SJSA1 (cell line): Measurements from ENCODE around the gene DDX52. TPM values are rescaled to one million over a fixed set of nuclear protein-coding genes. Genes with fewer than 3 reads are reported as not detected.
A peak's percentile ranks its signal among the peaks of the same experiment; 100 is the strongest.

Experiments used
- DNase-seq, 2 experiments: peaks; one replicate each; pipeline ENCODE4 v3.0.0-alpha.2; 2015 to 2020; ENCODE audit warnings: low spot score in 2 of 2, low read depth in 1 of 2
- H3K27ac ChIP-seq: fragments of 250-450 bp; sonication (Bioruptor Pico); 2 replicates; pipeline ENCODE4 v1.5.1; 2020; ENCODE audit warnings: mild to moderate bottlenecking, moderate library complexity
- H3K27me3 ChIP-seq: fragments of 250-450 bp; sonication (Bioruptor Pico); replicated peaks from 2 replicates; pipeline ENCODE4 v1.5.1; 2020; ENCODE audit warnings: mild to moderate bottlenecking, moderate library complexity
- H3K36me3 ChIP-seq: fragments of 250-450 bp; sonication (Bioruptor Pico); 2 replicates; pipeline ENCODE4 v1.5.1; 2020; ENCODE audit warnings: mild to moderate bottlenecking
- H3K4me1 ChIP-seq: fragments of 250-450 bp; sonication (Bioruptor Pico); replicated peaks from 2 replicates; pipeline ENCODE4 v1.6.1; 2021; ENCODE audit warnings: mild to moderate bottlenecking
- H3K4me3 ChIP-seq: fragments of 250-450 bp; sonication (Bioruptor Pico); 2 replicates; pipeline ENCODE4 v1.5.1; 2020; ENCODE audit warnings: mild to moderate bottlenecking
- H3K9me3 ChIP-seq: fragments of 250-450 bp; sonication (Bioruptor Pico); replicated peaks from 2 replicates; pipeline ENCODE4 v1.5.1; 2020; ENCODE audit warnings: mild to moderate bottlenecking
- total RNA-seq: library from RNA; depleted of rRNA; stranded (reverse); fragments of >200 nt; shearing (Covaris generic); gene quantifications from 2 replicates; pipeline ENCODE4 v1.2.3, GENCODE V29; 2014

DDX52 gene
- total RNA-seq, 1 experiment from 2014 or later = 29.5 TPM

DNA sequence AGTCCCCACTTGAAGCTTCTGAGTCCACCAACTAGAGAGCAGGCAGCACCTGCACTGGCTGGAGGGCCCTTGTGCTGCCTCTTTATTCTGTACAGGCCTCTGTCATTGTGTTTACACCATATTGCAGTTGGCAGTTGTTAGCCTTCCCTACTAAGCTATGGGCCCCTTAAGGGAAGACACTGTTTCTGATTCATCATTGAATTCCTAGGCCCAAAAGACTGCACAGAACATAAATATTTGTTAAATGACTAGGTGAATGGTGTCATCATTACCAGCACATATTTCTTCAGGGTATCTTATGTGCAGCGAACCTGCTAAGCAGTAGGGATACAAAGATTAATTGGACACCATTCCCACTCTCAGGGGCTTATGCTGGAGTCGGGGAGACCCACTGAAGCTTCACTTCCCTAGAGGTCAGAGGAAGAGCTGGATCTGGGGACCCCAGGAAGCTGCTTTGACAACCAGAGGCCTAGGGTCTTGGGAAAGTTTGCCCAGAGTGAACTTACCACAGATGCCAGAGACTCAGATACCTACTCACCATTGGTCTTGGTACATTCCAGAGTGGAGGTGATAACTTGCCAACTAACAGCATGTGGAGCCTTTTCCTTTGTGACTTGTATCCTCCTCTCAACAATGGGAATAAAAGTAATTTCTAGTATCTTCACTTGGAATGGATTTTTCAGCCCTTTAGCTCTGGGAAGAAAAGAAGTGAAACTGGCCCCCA is 28.7 kb upstream of the DDX52 start:
- Histone ChIP-seq H3K4me1 (peaks cover 59% of the 10 kb centered on the region), H3K36me3 (no peaks in the 10 kb centered on the region), H3K9me3 (no peaks in the 10 kb centered on the region), H3K27me3 (no peaks in the 10 kb centered on the region), H3K27ac (peak overlapping the region; percentile 79), H3K4me3 (no peak overlapping the region)
- DNase-seq = peak; percentile 53 to 82

DNA sequence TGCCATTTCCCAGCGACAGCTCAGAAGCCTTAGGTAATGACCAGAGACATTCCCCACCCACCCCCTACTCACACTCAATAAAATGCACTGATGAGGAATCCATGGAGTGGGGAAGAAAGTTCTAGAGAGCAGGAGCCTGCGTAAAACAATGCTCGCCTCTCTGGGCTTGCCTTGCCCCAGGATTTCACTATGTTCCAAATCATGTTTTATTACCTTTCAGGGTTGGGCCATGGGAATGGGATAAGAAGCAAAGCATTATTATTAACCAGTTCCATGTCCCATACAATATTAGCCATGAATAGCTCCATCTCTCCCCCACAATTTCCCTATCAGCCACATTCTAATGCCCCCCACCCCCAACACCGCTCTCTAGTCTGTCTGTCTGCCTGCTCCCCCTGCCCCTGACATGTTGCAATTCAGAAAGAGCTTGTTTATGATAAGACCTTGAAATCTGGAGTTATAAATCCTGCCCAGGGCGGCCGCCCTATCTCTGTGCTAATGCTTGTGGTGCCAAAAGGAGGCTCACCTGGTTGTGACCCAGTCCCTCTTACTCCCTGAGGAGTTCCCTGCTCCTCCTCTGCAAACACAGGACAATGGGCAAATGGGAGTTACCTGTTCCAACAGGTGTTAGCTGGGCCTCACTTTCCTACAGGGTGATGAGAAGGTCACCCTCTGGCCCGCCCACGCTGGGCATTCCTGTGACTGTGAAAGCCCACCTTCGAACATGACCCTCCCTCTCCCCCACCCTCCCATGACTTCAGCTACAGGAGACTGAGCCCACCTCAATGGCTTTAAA is 28.0 kb upstream of the DDX52 start:
- Histone ChIP-seq H3K36me3 (no peaks in the 10 kb centered on the region), H3K27ac (peak overlapping the region; percentile 79), H3K27me3 (no peaks in the 10 kb centered on the region), H3K4me1 (peaks cover 51% of the 10 kb centered on the region), H3K4me3 (no peak overlapping the region), H3K9me3 (no peaks in the 10 kb centered on the region)
- DNase-seq = no peak

DNA sequence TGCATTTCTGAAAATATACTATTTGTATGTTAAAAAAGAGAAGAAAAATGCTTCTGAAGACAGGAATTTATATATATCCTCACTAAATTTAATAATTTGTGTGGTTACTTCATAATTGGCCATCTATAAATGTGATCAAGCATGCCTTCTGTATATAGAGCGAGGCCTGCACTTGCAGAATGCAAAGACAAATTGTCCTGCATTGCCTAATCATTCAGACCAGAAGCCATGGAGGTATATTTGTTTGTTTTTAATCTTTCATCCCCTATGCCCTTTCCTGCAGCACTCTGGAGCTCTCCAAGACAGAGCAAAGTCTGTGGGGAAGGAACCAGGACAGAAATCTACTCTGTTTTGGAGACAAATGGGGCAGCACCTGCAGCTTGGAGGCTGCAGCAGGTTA is 23.8 kb upstream of the DDX52 start:
- H3K36me3 ChIP-seq = no peaks in the 10 kb centered on the region
- peaks cover 13% of the 10 kb centered on the region for H3K4me1 ChIP-seq
- no peak overlapping the region for H3K4me3 ChIP-seq
- H3K9me3 ChIP-seq = no peaks in the 10 kb centered on the region
- H3K27me3 ChIP-seq = no peaks in the 10 kb centered on the region
- DNase-seq = no peak
- H3K27ac ChIP-seq = no peak overlapping the region

DNA sequence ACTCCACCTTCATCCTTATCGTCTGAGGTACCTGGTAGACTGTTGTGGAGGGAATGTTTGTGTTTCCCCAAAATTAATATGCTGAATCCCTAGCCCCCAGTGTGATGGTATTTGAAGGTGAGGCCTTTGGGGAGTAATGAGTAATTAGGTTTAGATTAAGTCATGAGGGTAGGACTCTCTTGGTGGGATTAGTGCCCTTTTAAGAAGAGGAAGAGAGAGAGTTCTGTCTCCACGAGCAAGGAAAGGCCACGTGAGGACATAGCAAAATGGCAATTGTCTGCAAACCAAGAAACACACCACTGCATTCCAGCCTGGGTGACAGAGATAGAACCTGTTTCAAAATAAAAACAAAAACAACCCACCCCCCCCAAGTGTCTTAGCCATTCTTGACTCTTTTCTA is 21.0 kb upstream of the DDX52 start:
- no peak for DNase-seq
- Histone ChIP-seq H3K27ac (no peak overlapping the region), H3K4me1 (no peaks in the 10 kb centered on the region), H3K27me3 (no peaks in the 10 kb centered on the region), H3K9me3 (no peaks in the 10 kb centered on the region), H3K4me3 (no peak overlapping the region), H3K36me3 (no peaks in the 10 kb centered on the region)

DNA sequence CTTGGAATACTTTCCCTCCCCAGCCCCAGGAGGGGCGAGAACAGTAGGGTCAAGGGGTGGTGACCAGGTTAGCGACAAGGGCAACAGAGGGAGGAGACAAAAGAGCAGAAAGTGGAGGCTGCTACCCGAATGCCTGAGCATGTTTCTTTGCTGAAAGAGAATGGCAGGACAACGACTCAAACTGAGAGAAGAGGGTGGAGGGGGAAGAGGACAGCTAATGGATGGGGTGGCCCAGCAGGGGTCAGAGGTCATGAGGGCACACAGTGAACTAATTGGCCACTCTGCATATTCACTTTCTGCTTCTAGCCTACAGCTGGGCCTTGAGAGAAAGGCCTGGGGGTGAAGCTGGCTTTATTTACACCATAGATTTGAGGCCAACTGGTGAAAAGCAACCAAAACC is 19.1 kb upstream of the DDX52 start:
- Histone ChIP-seq H3K4me3 (no peak overlapping the region), H3K4me1 (no peaks in the 10 kb centered on the region), H3K27ac (no peak overlapping the region), H3K9me3 (no peaks in the 10 kb centered on the region), H3K27me3 (no peaks in the 10 kb centered on the region), H3K36me3 (no peaks in the 10 kb centered on the region)
- DNase-seq = no peak

DNA sequence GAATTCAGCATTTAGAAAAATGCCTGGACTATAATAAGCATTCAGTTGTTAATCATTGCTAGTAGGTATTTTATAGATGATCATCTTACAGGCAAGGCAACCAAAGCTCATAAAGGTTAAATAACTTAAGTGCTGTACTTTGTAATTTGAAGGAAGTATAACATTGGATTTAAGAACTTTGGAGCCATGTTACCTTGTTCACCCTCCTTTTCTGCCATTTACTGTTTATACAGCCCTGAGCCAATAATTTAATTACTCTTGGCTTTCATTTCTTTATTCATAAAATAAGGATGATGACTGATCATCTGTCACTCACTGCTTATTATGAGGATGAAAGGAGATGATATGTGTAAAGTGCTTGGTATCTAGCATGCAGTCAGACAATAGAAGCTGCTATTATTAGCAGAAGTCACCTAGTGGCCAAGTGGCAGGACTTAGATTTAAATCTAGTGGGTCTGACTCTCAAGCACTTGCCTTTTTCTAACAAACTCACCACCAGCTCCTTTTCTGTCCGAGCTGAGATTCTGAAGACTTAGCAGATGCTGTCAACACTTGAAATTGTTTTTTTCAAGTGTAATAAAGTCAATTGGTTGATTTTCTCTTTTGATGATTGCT is 18.3 kb upstream of the DDX52 start:
- H3K4me3 ChIP-seq = no peak overlapping the region
- no peak for DNase-seq
- no peaks in the 10 kb centered on the region for H3K4me1 ChIP-seq
- no peaks in the 10 kb centered on the region for H3K27me3 ChIP-seq
- no peaks in the 10 kb centered on the region for H3K36me3 ChIP-seq
- H3K27ac ChIP-seq = no peak overlapping the region
- H3K9me3 ChIP-seq = no peaks in the 10 kb centered on the region

DNA sequence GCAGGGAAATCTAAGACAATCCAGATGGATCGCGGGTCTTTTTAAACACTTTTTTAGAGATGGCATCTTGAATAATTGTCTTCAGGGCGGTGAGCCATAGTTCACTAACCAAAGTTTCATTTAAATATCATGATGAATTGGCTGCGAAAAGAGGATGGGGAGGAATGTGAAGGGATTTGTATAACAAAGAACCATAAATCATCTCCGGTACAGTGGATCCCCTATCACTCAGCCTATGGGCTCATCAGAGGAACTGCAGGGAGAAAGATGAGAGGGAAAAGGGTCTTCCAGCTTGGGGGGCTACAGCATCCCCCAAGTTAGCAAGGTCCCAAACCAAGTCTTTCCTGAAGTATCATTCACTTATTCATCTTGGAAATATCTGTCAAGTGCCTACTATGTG is 16.7 kb upstream of the DDX52 start:
- Histone ChIP-seq H3K4me3 (no peak overlapping the region), H3K4me1 (no peaks in the 10 kb centered on the region), H3K27me3 (no peaks in the 10 kb centered on the region), H3K36me3 (no peaks in the 10 kb centered on the region), H3K9me3 (no peaks in the 10 kb centered on the region), H3K27ac (no peak overlapping the region)
- DNase-seq = no peak

DNA sequence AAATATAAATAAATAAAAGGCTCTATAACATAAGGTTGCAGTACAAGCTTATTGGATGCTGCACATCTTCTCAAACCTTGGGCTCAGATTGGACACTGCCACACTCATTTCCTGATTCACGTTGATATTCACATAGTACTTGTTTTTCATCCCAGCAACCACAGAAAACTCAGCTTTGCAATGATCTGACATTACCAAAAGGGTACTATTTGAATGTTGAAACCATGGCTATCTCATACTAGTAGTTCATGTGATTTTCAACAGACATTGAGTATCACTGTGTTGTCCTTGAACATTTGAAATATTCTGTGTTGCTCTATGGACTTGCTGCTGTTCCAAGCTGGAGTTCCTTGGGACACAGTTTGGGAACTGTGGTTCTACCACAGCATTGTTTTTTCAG is 14.0 kb upstream of the DDX52 start:
- no peak overlapping the region for H3K27ac ChIP-seq
- H3K4me1 ChIP-seq = no peaks in the 10 kb centered on the region
- H3K9me3 ChIP-seq = no peaks in the 10 kb centered on the region
- H3K4me3 ChIP-seq = no peak overlapping the region
- no peaks in the 10 kb centered on the region for H3K27me3 ChIP-seq
- H3K36me3 ChIP-seq = no peaks in the 10 kb centered on the region
- no peak for DNase-seq

DNA sequence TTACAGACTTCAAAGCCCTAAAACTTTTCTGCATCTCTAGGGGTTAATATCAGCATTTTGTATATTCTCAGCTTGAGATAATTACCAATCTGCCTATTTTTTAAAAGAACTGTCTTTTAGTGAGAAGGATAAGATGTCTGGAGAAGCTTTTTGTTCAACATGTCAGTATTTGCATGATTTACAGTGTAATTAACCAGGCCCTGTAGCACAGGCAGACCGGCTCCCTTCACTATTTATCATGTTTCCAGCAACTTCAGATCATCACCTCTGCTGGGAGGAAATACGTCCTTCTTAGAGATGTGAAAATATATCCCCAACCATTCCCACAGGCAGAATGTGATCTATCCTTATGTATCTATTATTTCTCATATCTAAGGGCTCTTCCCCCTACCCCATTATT is 8.6 kb upstream of the DDX52 start:
- peaks cover 24% of the 10 kb centered on the region for H3K4me1 ChIP-seq
- H3K4me3 ChIP-seq = no peak overlapping the region
- H3K27ac ChIP-seq = no peak overlapping the region
- H3K27me3 ChIP-seq = no peaks in the 10 kb centered on the region
- H3K36me3 ChIP-seq = no peaks in the 10 kb centered on the region
- no peaks in the 10 kb centered on the region for H3K9me3 ChIP-seq
- no peak for DNase-seq

DNA sequence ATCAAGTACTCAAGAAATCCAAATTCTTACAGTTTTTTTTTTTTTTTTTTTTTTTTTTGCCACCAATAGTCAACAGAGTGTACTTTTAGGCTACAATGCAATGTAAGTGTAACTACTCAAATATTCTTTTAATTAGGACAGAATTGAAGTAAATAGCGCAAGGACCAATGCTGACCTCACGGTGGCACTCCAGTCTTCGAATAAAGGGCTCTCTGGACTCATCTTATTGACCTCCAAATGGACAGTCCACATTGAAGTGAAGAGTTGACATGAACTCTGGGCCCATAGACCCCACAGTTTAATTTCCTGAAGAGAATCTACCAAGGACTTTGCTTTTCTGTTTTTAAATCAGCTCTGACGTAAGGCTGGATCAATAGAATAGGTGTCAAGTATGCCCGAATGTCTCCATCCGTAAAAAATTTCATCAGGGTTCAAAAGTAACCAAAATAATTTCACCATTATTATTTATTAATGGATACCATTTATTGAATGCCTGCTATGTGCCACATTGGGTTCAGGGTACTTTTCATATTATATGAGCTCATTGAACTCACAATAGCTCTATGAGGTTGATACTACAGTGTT is 7.3 kb upstream of the DDX52 start:
- no peak overlapping the region for H3K4me3 ChIP-seq
- H3K9me3 ChIP-seq = no peaks in the 10 kb centered on the region
- DNase-seq = peak in 1 of 2 experiments; percentile 30
- no peaks in the 10 kb centered on the region for H3K27me3 ChIP-seq
- peaks cover 24% of the 10 kb centered on the region for H3K4me1 ChIP-seq
- no peaks in the 10 kb centered on the region for H3K36me3 ChIP-seq
- H3K27ac ChIP-seq = no peak overlapping the region

DNA sequence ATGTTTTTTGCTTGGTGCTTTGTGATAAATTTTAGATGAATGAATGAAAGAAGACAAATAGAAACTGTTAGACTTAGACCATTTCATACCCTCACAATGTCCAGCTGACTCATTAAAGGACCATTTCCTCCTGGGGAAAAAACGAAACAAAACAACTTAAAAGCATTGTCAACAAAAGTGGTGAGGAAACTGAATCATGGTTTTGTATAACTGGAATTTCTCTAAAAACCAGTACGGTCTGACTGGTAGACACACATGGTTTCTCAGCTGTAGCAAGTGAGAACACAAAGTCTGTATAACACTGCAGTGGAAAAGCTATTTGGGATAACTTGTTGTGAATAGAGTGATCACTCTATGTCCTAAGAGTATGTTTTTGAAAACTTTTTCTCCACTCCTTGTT is 5.3 kb upstream of the DDX52 start:
- DNase-seq = peak in 1 of 2 experiments; percentile 83
- Histone ChIP-seq H3K36me3 (no peaks in the 10 kb centered on the region), H3K27ac (peak overlapping the region; percentile 70), H3K27me3 (no peaks in the 10 kb centered on the region), H3K9me3 (no peaks in the 10 kb centered on the region), H3K4me3 (no peak overlapping the region), H3K4me1 (peaks cover 28% of the 10 kb centered on the region)

DNA sequence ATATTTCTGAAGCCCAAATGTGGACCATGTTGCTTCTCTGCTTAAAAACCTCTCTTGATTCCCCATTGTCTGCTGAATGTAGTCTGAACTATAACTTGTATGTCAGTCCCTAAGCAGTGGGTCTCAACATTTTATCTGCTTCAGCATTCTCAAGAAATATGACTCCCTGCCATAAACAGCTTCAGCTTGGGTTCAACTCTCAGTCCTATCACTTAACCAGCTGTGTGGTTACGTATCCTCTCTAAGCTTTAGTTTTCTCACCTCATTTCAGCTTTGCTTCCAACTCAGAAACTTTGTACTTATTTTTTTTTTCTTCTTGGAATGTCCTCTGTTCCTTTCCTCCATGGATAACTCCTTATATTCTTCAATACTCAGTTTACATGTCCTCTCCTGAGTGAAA is 4.6 kb upstream of the DDX52 start:
- no peak overlapping the region for H3K4me3 ChIP-seq
- peak overlapping the region; percentile 70 for H3K27ac ChIP-seq
- peaks cover 4% of the 10 kb centered on the region; the same call in 1 of the 2 replicates for H3K36me3 ChIP-seq
- H3K9me3 ChIP-seq = no peaks in the 10 kb centered on the region
- H3K27me3 ChIP-seq = no peaks in the 10 kb centered on the region
- peaks cover 29% of the 10 kb centered on the region for H3K4me1 ChIP-seq
- no peak for DNase-seq

DNA sequence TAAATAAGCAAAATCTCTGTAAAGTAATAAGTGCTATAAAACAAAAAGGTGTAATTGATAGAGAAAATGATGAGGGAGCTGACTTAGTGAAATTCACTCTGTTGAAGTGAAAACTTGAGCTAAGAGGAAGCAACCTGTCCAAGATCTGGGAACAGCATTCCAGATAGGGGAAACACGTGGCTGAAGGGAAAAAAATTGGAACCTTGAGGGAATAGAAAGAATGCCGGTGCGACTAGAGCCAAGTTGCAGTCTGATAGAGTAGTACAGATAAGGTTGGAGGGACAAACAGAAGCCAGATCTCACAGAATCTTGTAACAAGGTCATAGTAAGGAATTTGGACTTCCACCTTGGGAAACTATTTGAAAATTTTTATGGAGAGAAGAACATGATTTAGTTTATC is 623 bp upstream of the DDX52 start:
- peaks cover 32% of the 10 kb centered on the region for H3K36me3 ChIP-seq
- no peaks in the 10 kb centered on the region for H3K27me3 ChIP-seq
- H3K4me3 ChIP-seq = peak overlapping the region; percentile 70
- peak overlapping the region; percentile 57 for H3K27ac ChIP-seq
- DNase-seq = no peak
- peaks cover 31% of the 10 kb centered on the region for H3K4me1 ChIP-seq
- no peaks in the 10 kb centered on the region for H3K9me3 ChIP-seq

DNA sequence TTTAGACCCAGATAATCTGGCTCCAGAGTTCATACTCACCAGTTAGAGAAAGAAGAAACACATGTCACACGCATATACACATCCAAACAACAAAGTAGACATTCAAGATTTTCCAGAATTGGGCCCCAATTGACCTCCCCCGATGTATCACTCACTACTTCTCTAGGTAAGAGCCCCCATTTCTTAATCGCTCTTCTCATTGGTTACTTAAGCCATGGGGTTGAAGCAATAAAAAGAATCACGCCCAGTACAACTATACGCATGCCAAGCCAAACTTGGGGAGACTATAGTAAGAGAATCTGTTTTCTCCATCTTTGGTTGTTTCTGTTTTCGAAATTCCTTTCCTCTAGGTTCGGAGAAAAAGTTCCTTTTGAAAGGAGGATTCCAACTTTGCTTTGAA is 565 bp downstream of the DDX52 start:
- peak overlapping the region; percentile 70 for H3K4me3 ChIP-seq
- H3K36me3 ChIP-seq = peaks cover 44% of the 10 kb centered on the region
- DNase-seq = peak in 1 of 2 experiments; percentile 9
- H3K27me3 ChIP-seq = no peaks in the 10 kb centered on the region
- no peaks in the 10 kb centered on the region for H3K9me3 ChIP-seq
- H3K27ac ChIP-seq = peak overlapping the region; percentile 57
- H3K4me1 ChIP-seq = peaks cover 20% of the 10 kb centered on the region
